Astrocyte (in vitro differentiated cells and primary cell): ENCODE results near the gene SV2C. TPM values are rescaled to one million over a fixed set of nuclear protein-coding genes. Genes with fewer than 3 reads are reported as not detected.

Experiments
- DNase-seq: peaks from one replicate; pipeline ENCODE4 v3.0.0-alpha.2; 2010; ENCODE audit warnings: low read depth
- FAIRE-seq: peaks from 2 replicates; lab custom pipeline; 2011; peaks lifted over from hg19 to GRCh38; lab: Jason Lieb, UNC
- H2AFZ ChIP-seq: 2 replicates; pipeline ENCODE4 v1.6.0; 2012; ENCODE audit warnings: low read depth, low read length, inconsistent platforms
- H3K27ac ChIP-seq: 2 replicates; pipeline ENCODE4 v1.5.1; 2011; ENCODE audit warnings: low read depth, low read length, inconsistent platforms
- H3K27me3 ChIP-seq: 2 replicates; pipeline ENCODE4 v1.6.0; 2011; ENCODE audit warnings: low read length, inconsistent platforms; ENCODE audit not compliant: insufficient read depth
- H3K36me3 ChIP-seq: 2 replicates; pipeline ENCODE4 v1.5.1; 2011; ENCODE audit warnings: low read length, inconsistent platforms; ENCODE audit not compliant: insufficient read depth
- H3K4me1 ChIP-seq: 2 replicates; pipeline ENCODE4 v1.5.1; 2011; ENCODE audit warnings: low read length, inconsistent platforms; ENCODE audit not compliant: insufficient read depth
- H3K4me2 ChIP-seq: 2 replicates; pipeline ENCODE4 v1.6.0; 2012; ENCODE audit warnings: low read length, inconsistent platforms
- H3K4me3 ChIP-seq: 2 replicates; pipeline ENCODE4 v1.5.1; 2011; ENCODE audit warnings: low read depth, mild to moderate bottlenecking, low read length, inconsistent platforms; ENCODE audit not compliant: insufficient read depth
- H3K79me2 ChIP-seq: 2 replicates; pipeline ENCODE4 v1.6.0; 2012; ENCODE audit warnings: mild to moderate bottlenecking, low read length, inconsistent platforms; ENCODE audit not compliant: insufficient read depth
- H3K9ac ChIP-seq: 2 replicates; pipeline ENCODE4 v1.6.0; 2012; ENCODE audit warnings: mild to moderate bottlenecking, low read length, inconsistent platforms
- H3K9me3 ChIP-seq: 2 replicates; pipeline ENCODE4 v1.5.1; 2012; ENCODE audit warnings: low read depth, mild to moderate bottlenecking, low read length, inconsistent platforms; ENCODE audit not compliant: insufficient read depth
- H4K20me1 ChIP-seq: 2 replicates; pipeline ENCODE4 v1.6.0; 2012; ENCODE audit warnings: low read length, inconsistent platforms; ENCODE audit not compliant: insufficient read depth
- H3K27ac Mint-ChIP-seq: one replicate; pipeline ENCODE4 v1.8.0; 2021; ENCODE audit warnings: mild to moderate bottlenecking, mixed read lengths; ENCODE audit not compliant: unreplicated experiment
- H3K27me3 Mint-ChIP-seq: one replicate; pipeline ENCODE4 v1.8.0; 2021; ENCODE audit warnings: low read depth, mixed read lengths; ENCODE audit not compliant: unreplicated experiment
- H3K36me3 Mint-ChIP-seq: one replicate; pipeline ENCODE4 v1.8.0; 2021; ENCODE audit warnings: low read depth, mixed read lengths; ENCODE audit not compliant: unreplicated experiment
- H3K4me1 Mint-ChIP-seq: one replicate; pipeline ENCODE4 v1.8.0; 2021; ENCODE audit warnings: low read depth, mixed read lengths; ENCODE audit not compliant: unreplicated experiment
- H3K4me3 Mint-ChIP-seq: one replicate; pipeline ENCODE4 v1.8.0; 2021; ENCODE audit warnings: mild to moderate bottlenecking, moderate library complexity, mixed read lengths; ENCODE audit not compliant: unreplicated experiment
- H3K9me3 Mint-ChIP-seq: one replicate; pipeline ENCODE4 v1.8.0; 2021; ENCODE audit warnings: mild to moderate bottlenecking, mixed read lengths; ENCODE audit not compliant: unreplicated experiment
- EZH2 ChIP-seq: IDR thresholded peaks from 2 replicates; pipeline ENCODE4 v1.6.1; 2012; ENCODE audit warnings: mild to moderate bottlenecking, low read length, inconsistent platforms; ENCODE audit not compliant: insufficient read depth
- total RNA-seq: library from RNA; stranded (reverse); gene quantifications from 2 replicates; pipeline ENCODE4 v1.2.1, GENCODE V29; 2021
- TF ChIP-seq, protein P1 (sequence below): IDR thresholded peaks from 2 replicates; pipeline ENCODE4 v1.5.1; 2011; ENCODE audit warnings: low read depth, mild to moderate bottlenecking, inconsistent platforms, low read length, moderate library complexity; ENCODE audit not compliant: insufficient read depth

The SV2C gene
- total RNA-seq, 1 donor from 2014 or later = 0.05 TPM

DNA sequence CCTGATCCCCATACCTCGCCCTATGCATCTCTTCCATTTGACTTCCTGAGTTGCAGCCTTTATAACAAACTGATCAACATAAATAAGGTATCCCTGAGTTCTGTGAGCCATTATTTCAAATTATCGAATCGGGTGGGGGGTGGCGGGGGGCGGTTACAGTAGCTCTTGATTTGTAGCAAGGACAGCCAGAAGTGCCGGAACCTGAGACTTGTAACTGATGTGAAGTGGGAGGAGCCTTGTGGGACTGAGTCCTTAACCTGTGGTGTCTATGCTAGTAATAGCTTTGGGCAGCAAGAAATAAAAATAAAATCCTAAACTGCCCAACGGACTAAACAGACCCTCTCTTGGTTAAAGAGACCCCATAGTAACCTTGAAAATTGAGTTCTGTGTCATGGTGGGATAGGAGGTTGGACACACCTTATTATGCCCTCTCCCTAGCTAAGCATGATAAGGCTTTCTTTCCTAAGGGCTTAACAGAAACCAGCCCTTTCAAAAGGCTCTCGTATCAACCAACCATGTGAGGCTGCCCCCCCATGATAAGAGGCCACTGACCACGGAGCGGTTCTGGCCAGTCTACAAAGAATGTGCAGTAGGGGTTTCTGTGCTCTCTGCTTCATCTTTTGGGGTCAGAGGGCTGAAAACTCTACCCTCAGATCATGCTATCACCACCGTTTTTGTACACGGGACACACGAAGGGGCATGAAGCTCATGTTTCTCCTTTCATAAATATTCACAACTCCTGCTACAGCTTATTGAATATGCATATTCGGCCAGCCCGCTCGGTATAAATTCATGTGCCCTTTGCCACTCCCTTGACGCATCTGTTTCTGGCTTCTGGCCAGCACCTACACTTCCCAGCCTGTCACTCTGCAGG, 280.4 kb downstream of the SV2C start:
- Histone ChIP-seq H3K27me3 (no peaks in the 10 kb centered on the region), H4K20me1 (no peaks in the 10 kb centered on the region), H2AFZ (no peak overlapping the region), H3K27ac (no peak overlapping the region), H3K4me1 (no peaks in the 10 kb centered on the region), H3K9me3 (no peaks in the 10 kb centered on the region), H3K36me3 (no peaks in the 10 kb centered on the region), H3K9ac (no peak overlapping the region), H3K79me2 (no peaks in the 10 kb centered on the region), H3K4me2 (no peak overlapping the region), H3K4me3 (no peak overlapping the region)
- Mint-ChIP-seq H3K4me3 (no peak overlapping the region), H3K4me1 (no peaks in the 10 kb centered on the region), H3K27me3 (peaks cover 6% of the 10 kb centered on the region), H3K9me3 (no peaks in the 10 kb centered on the region), H3K27ac (no peak overlapping the region), H3K36me3 (no peaks in the 10 kb centered on the region)
- FAIRE-seq (no peak), DNase-seq (no peak)
- TF ChIP-seq EZH2 = no peak
- TF ChIP-seq, protein P1, sequence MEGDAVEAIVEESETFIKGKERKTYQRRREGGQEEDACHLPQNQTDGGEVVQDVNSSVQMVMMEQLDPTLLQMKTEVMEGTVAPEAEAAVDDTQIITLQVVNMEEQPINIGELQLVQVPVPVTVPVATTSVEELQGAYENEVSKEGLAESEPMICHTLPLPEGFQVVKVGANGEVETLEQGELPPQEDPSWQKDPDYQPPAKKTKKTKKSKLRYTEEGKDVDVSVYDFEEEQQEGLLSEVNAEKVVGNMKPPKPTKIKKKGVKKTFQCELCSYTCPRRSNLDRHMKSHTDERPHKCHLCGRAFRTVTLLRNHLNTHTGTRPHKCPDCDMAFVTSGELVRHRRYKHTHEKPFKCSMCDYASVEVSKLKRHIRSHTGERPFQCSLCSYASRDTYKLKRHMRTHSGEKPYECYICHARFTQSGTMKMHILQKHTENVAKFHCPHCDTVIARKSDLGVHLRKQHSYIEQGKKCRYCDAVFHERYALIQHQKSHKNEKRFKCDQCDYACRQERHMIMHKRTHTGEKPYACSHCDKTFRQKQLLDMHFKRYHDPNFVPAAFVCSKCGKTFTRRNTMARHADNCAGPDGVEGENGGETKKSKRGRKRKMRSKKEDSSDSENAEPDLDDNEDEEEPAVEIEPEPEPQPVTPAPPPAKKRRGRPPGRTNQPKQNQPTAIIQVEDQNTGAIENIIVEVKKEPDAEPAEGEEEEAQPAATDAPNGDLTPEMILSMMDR = no peak

- TF ChIP-seq, protein P1 = no peak
- TF ChIP-seq EZH2 = no peak
- Histone ChIP-seq H3K9me3 (no peaks in the 10 kb centered on the region), H4K20me1 (no peaks in the 10 kb centered on the region), H3K4me2 (no peak overlapping the region), H3K9ac (no peak overlapping the region), H3K36me3 (no peaks in the 10 kb centered on the region), H3K4me1 (no peaks in the 10 kb centered on the region), H3K27ac (no peak overlapping the region), H2AFZ (no peak overlapping the region), H3K27me3 (no peaks in the 10 kb centered on the region), H3K4me3 (no peak overlapping the region), H3K79me2 (no peaks in the 10 kb centered on the region)
- no peaks in the 10 kb centered on the region for H3K36me3 Mint-ChIP-seq
- no peak for FAIRE-seq
- no peak overlapping the region for H3K4me3 Mint-ChIP-seq
- no peak for DNase-seq
- peaks cover 6% of the 10 kb centered on the region for H3K27me3 Mint-ChIP-seq
- no peaks in the 10 kb centered on the region for H3K9me3 Mint-ChIP-seq
- H3K4me1 Mint-ChIP-seq = no peaks in the 10 kb centered on the region
- no peak overlapping the region for H3K27ac Mint-ChIP-seq
These were observed 281.0 kb downstream of the SV2C start for GRCh38 chr5:76364226-76364589.

DNA sequence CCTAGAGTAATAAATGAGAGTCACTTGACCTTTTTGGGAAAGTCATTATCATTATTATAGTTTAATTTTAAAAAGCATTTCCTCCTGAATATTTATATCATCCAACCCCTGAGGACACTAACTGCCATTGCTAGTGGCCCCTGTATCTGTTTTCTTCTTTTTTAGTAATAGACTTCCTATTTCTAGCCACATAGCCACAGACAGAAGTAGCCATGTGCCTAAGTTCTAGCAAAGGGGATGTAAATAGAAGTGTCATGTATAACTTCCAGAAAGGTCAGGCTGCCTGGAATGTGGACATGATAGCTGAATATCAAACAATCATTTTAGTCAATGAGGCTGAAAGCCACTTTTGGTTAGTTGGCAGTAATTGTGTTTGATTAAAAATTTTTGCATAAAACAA, 282.4 kb downstream of the SV2C start:
- Histone ChIP-seq H3K9ac (no peak overlapping the region), H2AFZ (no peak overlapping the region), H4K20me1 (no peaks in the 10 kb centered on the region), H3K4me2 (no peak overlapping the region), H3K79me2 (no peaks in the 10 kb centered on the region), H3K4me1 (no peaks in the 10 kb centered on the region), H3K36me3 (no peaks in the 10 kb centered on the region), H3K4me3 (no peak overlapping the region), H3K27ac (no peak overlapping the region), H3K27me3 (no peaks in the 10 kb centered on the region), H3K9me3 (no peaks in the 10 kb centered on the region)
- FAIRE-seq (no peak), DNase-seq (no peak)
- no peak overlapping the region for H3K4me3 Mint-ChIP-seq
- no peaks in the 10 kb centered on the region for H3K36me3 Mint-ChIP-seq
- H3K9me3 Mint-ChIP-seq = no peaks in the 10 kb centered on the region
- no peaks in the 10 kb centered on the region for H3K4me1 Mint-ChIP-seq
- no peak overlapping the region for H3K27ac Mint-ChIP-seq
- TF ChIP-seq EZH2 = no peak
- TF ChIP-seq, protein P1 = no peak
- peaks cover 4% of the 10 kb centered on the region for H3K27me3 Mint-ChIP-seq
